Measurements from ENCODE around the gene AMIGO1. TPM values are rescaled to one million over a fixed set of nuclear protein-coding genes. Genes with fewer than 3 reads are reported as not detected.

The AMIGO1 gene
- total RNA-seq, 1 donor from 2014 or later: 9.1 TPM

DNA sequence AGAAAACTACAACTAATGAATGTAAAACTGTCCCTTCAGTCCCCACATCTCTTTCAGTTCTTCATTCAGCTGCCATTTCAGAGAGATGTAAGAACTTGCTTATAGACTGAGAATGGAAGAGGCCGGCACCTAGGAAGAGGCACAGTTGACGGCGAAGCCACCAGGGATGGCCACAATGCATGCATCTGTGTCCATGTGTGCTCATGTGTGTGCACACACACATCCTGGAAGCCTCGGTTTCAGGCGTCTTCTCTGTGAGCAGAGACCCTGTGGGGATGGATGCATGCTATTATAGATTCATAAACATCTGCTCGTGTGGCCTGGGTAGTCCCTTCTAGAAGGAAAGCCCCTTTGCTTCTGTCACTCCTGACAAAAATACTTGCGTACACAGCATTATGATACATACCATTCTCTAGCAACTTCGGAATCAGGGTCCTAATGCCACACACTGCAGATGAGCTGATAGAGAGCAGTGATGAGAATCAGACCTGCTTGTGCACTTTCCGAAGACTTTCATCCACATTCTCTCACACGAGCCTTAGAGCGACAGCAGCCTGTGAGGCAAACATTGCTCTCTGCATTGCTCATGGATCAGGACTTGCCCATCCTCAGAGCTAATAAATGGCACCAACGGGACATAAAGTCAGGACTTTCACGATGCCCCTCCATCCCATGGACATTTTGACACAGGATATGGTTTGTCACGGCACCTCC is 17.7 kb upstream of the AMIGO1 start:
- TF ChIP-seq, protein P1, sequence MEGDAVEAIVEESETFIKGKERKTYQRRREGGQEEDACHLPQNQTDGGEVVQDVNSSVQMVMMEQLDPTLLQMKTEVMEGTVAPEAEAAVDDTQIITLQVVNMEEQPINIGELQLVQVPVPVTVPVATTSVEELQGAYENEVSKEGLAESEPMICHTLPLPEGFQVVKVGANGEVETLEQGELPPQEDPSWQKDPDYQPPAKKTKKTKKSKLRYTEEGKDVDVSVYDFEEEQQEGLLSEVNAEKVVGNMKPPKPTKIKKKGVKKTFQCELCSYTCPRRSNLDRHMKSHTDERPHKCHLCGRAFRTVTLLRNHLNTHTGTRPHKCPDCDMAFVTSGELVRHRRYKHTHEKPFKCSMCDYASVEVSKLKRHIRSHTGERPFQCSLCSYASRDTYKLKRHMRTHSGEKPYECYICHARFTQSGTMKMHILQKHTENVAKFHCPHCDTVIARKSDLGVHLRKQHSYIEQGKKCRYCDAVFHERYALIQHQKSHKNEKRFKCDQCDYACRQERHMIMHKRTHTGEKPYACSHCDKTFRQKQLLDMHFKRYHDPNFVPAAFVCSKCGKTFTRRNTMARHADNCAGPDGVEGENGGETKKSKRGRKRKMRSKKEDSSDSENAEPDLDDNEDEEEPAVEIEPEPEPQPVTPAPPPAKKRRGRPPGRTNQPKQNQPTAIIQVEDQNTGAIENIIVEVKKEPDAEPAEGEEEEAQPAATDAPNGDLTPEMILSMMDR (IDR thresholded peaks at IDR 0.05): no peak
- Histone ChIP-seq H3K36me3 (no peaks in the 10 kb centered on the region), H3K27me3 (ENCODE audit: low read depth) (no peaks in the 10 kb centered on the region), H3K4me3 (no peak overlapping the region), H3K27ac (no peak overlapping the region), H3K9me3 (no peaks in the 10 kb centered on the region), H3K4me1 (peaks cover 4% of the 10 kb centered on the region)
- DNase-seq (no peak), ATAC-seq (no peak)
- intact Hi-C loops (cut with DNase I): no loop called here

DNA sequence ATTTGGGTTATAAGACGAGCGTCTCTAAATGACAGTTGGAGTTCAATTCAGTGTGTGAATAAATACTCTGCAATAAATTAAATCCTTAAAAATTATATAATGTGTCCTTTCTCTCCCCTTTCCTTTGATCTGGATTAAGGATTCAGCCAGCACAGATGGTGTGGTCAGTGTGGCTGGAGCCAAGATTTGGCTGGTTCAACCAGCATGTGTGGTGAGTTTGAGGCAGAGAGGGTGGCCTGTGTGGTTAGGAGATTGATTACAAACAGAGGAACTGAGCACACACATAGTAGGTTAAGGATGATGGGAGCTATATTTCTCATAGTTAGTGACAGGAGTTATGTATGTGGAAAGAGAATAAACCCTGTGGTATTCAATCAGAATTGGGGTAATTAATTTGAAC is 14.2 kb upstream of the AMIGO1 start:
- ATAC-seq (no peak), DNase-seq (no peak)
- Histone ChIP-seq H3K4me3 (no peak overlapping the region), H3K9me3 (no peaks in the 10 kb centered on the region), H3K4me1 (no peaks in the 10 kb centered on the region), H3K36me3 (no peaks in the 10 kb centered on the region), H3K27me3 (ENCODE audit: low read depth) (no peaks in the 10 kb centered on the region), H3K27ac (no peak overlapping the region)
- TF ChIP-seq, protein P1 (IDR thresholded peaks at IDR 0.05): no peak
- intact Hi-C loops (cut with DNase I): no loop called here

DNA sequence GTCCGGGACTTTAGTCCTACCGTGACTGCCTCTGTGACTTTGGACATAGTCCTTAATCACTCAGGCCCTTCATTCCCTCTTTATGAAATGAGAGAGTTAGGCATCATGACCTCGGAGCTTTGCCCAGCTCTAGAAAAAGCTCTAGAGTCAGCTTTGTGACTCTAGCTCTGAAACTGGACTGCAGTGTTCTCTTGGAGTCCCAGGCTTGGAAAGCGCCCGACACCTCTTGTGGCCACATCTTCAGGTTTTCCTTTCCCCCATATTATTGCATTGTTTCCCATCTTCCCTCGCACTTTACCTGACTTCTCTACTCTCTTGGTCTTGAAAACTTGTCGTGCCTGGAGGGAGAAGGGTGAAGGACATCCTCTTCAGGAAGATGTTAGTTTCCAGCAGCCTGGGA is 12.5 kb upstream of the AMIGO1 start:
- Histone ChIP-seq H3K4me3 (no peak overlapping the region), H3K9me3 (no peaks in the 10 kb centered on the region), H3K4me1 (no peaks in the 10 kb centered on the region), H3K36me3 (no peaks in the 10 kb centered on the region), H3K27me3 (ENCODE audit: low read depth) (no peaks in the 10 kb centered on the region), H3K27ac (no peak overlapping the region)
- intact Hi-C loops (cut with DNase I): no loop called here
- DNase-seq (no peak), ATAC-seq (no peak)
- TF ChIP-seq, protein P1 (IDR thresholded peaks at IDR 0.05): no peak

DNA sequence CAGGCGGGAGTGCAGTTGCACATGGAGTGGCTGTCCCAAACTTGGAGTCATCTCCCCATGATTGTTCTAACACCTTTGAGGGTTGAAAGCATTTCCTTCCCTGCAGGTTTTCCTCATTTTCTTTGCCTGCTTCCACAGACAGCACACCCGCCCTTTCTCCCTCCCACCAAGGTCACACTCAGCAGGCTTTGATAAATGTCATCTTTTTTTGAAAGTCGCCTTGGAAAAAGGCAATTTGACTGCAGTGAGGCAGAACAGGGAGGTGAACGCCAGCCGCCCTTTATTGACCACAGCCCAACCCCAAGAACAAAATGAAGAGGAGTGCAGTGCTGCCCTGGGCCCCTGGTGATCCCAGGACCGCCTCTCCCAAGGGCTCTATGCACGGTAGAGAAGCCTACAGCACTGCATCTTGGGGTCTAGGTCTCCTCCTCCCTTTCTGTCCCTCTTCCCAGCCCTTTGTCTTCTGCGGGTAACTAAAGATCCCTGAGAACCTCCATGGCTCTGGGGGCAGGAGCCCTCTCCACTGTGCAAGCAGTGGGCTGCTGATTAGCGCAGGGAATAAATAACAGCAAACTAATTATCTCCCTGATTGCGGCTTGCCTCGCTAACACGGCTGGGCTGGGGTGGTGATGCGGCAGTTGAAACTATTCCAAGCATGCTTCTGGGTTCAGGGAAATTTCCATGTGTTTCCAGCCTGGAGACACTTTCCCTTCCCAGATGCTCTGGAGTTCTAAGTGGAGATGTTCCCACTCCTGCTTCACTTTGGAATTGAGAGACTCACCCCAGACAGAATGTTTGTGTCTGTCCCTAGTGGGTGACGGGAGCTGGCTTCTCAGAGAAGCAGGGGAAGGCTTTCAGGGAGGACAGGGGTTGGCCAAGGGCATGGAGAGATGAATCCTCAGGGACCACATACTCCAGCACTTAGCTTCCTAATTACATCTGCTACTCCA is 11.8 kb upstream of the AMIGO1 start:
- no peaks in the 10 kb centered on the region for H3K4me1 ChIP-seq
- intact Hi-C loops (cut with DNase I): no loop called here
- no peaks in the 10 kb centered on the region for H3K9me3 ChIP-seq
- no peak overlapping the region for H3K4me3 ChIP-seq
- H3K27me3 ChIP-seq (ENCODE audit: low read depth): no peaks in the 10 kb centered on the region
- ATAC-seq (no peak), DNase-seq (no peak)
- H3K27ac ChIP-seq: no peak overlapping the region
- TF ChIP-seq, protein P1 (IDR thresholded peaks at IDR 0.05): no peak
- no peaks in the 10 kb centered on the region for H3K36me3 ChIP-seq

DNA sequence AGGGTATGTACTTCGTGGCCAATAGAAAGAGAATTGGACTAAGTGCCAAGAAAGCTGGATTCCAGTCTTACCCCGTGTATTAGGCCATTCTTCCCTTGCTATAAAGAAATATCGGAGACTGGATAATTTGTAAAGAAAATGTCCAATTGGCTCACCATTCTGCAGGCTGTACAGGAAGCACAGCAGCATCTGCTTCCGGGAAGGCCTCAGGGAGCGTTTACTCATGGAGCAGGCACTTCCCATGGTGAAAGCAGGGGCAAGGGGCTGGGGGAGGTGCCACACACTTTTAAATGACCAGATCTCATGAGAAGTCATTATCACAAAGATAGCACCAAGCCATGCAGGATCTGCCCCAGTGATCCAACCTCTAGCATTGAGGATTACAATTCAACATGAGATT is 7.8 kb upstream of the AMIGO1 start:
- H3K36me3 ChIP-seq: no peaks in the 10 kb centered on the region
- no peak overlapping the region for H3K4me3 ChIP-seq
- DNase-seq (no peak), ATAC-seq (no peak)
- H3K27ac ChIP-seq: no peak overlapping the region
- no peaks in the 10 kb centered on the region for H3K4me1 ChIP-seq
- intact Hi-C loops (cut with DNase I): no loop called here
- no peaks in the 10 kb centered on the region for H3K27me3 ChIP-seq (ENCODE audit: low read depth)
- no peaks in the 10 kb centered on the region for H3K9me3 ChIP-seq
- TF ChIP-seq, protein P1 (IDR thresholded peaks at IDR 0.05): no peak

Measured in lower lobe of right lung (tissue), 2 donors.